Vagina (tissue), 2 donors: ENCODE results near the gene ATP7A.

ENCODE experiments used
- CTCF ChIP-seq, 3 experiments: fragments of 450-650 bp in 2 of 3; fragments of 200-600 bp in 1 of 3; sonication (generic) in 1 of 3; IDR thresholded peaks; one replicate each; pipeline ENCODE4 v1.5.1; 2017 to 2019; ENCODE audit warnings: antibody characterized with exemption in 3 of 3, mild to moderate bottlenecking in 2 of 3, moderate library complexity in 2 of 3
- POLR2A ChIP-seq, 2 donors: fragments of 450-650 bp; IDR thresholded peaks; one replicate each; pipeline ENCODE4 v1.6.1; 2017; ENCODE audit warnings: antibody characterized with exemption in 2 of 2, mild to moderate bottlenecking in 2 of 2, moderate library complexity in 2 of 2
- POLR2AphosphoS5 ChIP-seq, 2 donors: sonication (generic); formaldehyde crosslinking; IDR thresholded peaks; one replicate each; pipeline ENCODE4 v1.9.0; 2017; ENCODE audit warnings: antibody characterized with exemption in 2 of 2, mild to moderate bottlenecking in 2 of 2, low read depth in 1 of 2; ENCODE audit not compliant: insufficient read depth in 1 of 2

- no peak for TF ChIP-seq CTCF (IDR thresholded peaks at IDR 0.05)
- TF ChIP-seq POLR2A (IDR thresholded peaks at IDR 0.05): no peak
- no peak for TF ChIP-seq POLR2AphosphoS5 (IDR thresholded peaks at IDR 0.05; ENCODE audit: insufficient read depth in 1 of 2, low read depth in 1 of 2)
Measured at GRCh38 chrX:78019586-78020483, 109.3 kb downstream of the ATP7A start.
